ENCODE results near the gene ST7L.

- TF ChIP-seq CTCF (IDR thresholded peaks at IDR 0.05; ENCODE audit: low read length): no peak
- TF ChIP-seq EZH2 (optimal IDR thresholded peaks at IDR 0.05; ENCODE audit: low read depth, low read length): no peak
- no peak for TF ChIP-seq EZH2phosphoT487 (IDR thresholded peaks at IDR 0.05; ENCODE audit: low read length)
These were observed 101.3 kb downstream of the ST7L start for GRCh38 chr1:112517646-112518045.
